GM12878 (cell line): ENCODE results near the gene RADIL. TPM values are rescaled to one million over a fixed set of nuclear protein-coding genes. Genes with fewer than 3 reads are reported as not detected.

ENCODE experiments used
- ATAC-seq: fragments of 200-7000 bp; cut with Tn5 transposase; 3 replicates; pipeline ENCODE4 v1.9.1; 2020; ENCODE audit warnings: mild to moderate bottlenecking, moderate library complexity
- BruUV-seq: library from RNA; stranded (reverse); fragments of 400-500 nt; replicated peaks from 2 replicates; lab custom pipeline; 2021; lab: Mats Ljungman, UMichigan
- CTCF ChIA-PET: fragments of 300-600 bp; sonication (Branson Sonifier 250); formaldehyde crosslinking; extraction: SDS; loops from one replicate; lab custom pipeline; 2021; ENCODE audit warnings: inconsistent platforms; lab: Yijun Ruan, JAX
- POLR2A ChIA-PET: fragments of 350-600 bp; formaldehyde crosslinking; extraction: SDS; loops from one replicate; lab custom pipeline; 2021; ENCODE audit warnings: inconsistent platforms; lab: Charles Lee
- RAD21 ChIA-PET: fragments of 300-600 bp; sonication (Branson Sonifier 250); formaldehyde crosslinking; loops from one replicate; lab custom pipeline; 2023; ENCODE audit warnings: antibody characterized with exemption; ENCODE audit not compliant: unreplicated experiment; lab: Charles Lee
- SMC1A ChIA-PET: fragments of 300-600 bp; sonication (Branson Sonifier 250); formaldehyde crosslinking; loops from one replicate; lab custom pipeline; 2023; ENCODE audit not compliant: unreplicated experiment, uncharacterized antibody; lab: Charles Lee
- DNase-seq: peaks from one replicate; pipeline ENCODE4 v3.0.0-alpha.2; 2011; ENCODE audit warnings: low read depth, low spot score
- FAIRE-seq: peaks from 3 replicates; lab custom pipeline; 2011; peaks lifted over from hg19 to GRCh38; lab: Jason Lieb, UNC
- H2AFZ ChIP-seq: 2 replicates; pipeline ENCODE4 v1.6.0; 2011; ENCODE audit warnings: low read depth, low read length, control low read depth; ENCODE audit not compliant: control insufficient read depth
- H3K27ac ChIP-seq: 2 replicates; pipeline ENCODE4 v1.5.1; 2011; ENCODE audit warnings: control low read depth; ENCODE audit not compliant: control insufficient read depth, insufficient read depth
- H3K27me3 ChIP-seq, 2 experiments: replicated peaks in 1 of 2; 2 replicates each; pipeline versions ENCODE4 v1.6.0 to v1.6.1; 2011; ENCODE audit warnings: low read length in 1 of 2; ENCODE audit not compliant: control insufficient read depth in 2 of 2, insufficient read depth in 2 of 2
- H3K36me3 ChIP-seq, 2 experiments: 2 replicates each; pipeline ENCODE4 v1.5.1; 2011; ENCODE audit warnings: low read length in 1 of 2; ENCODE audit not compliant: control insufficient read depth in 2 of 2, insufficient read depth in 2 of 2
- H3K4me1 ChIP-seq: 2 replicates; pipeline ENCODE4 v1.6.1; 2011; ENCODE audit warnings: mild to moderate bottlenecking, low read length, moderate library complexity, mixed read lengths; ENCODE audit not compliant: control insufficient read depth, insufficient read depth
- H3K4me2 ChIP-seq: 2 replicates; pipeline ENCODE4 v1.6.0; 2011; ENCODE audit warnings: control low read depth; ENCODE audit not compliant: control insufficient read depth, insufficient read depth
- H3K4me3 ChIP-seq: fragments of 200-600 bp; sonication (generic); 2 replicates; pipeline ENCODE4 v1.5.1; 2016
- H3K79me2 ChIP-seq: 2 replicates; pipeline ENCODE4 v1.6.0; 2011; ENCODE audit warnings: low read length; ENCODE audit not compliant: control insufficient read depth, insufficient read depth
- H3K9ac ChIP-seq: 2 replicates; pipeline ENCODE4 v1.8.0; 2011; ENCODE audit warnings: low read length, control low read depth, mixed read lengths; ENCODE audit not compliant: control insufficient read depth, insufficient read depth
- H3K9me3 ChIP-seq: replicated peaks from 3 replicates; pipeline ENCODE4 v1.5.1; 2011; ENCODE audit warnings: mild to moderate bottlenecking, low read length; ENCODE audit not compliant: control insufficient read depth, insufficient read depth
- H4K20me1 ChIP-seq: 2 replicates; pipeline ENCODE4 v1.6.0; 2011; ENCODE audit not compliant: control insufficient read depth, insufficient read depth
- CHD1 ChIP-seq: IDR thresholded peaks from 2 replicates; pipeline ENCODE4 v1.6.1; 2012; ENCODE audit warnings: low read depth, low read length, improper control_type of control experiment
- MTA2 ChIP-seq: fragments of 450-650 bp; IDR thresholded peaks from 2 replicates; pipeline ENCODE4 v1.6.1; 2016; ENCODE audit warnings: low read depth, mild to moderate bottlenecking, moderate library complexity
- PAX5 ChIP-seq: IDR thresholded peaks from 2 replicates; pipeline ENCODE4 v1.6.1; 2011; ENCODE audit warnings: low read depth, low read length, borderline replicate concordance
- PRDM15 ChIP-seq: fragments of 450-650 bp; formaldehyde crosslinking; IDR thresholded peaks from 2 replicates; pipeline ENCODE4 v1.4.0; 2020; ENCODE audit warnings: mild to moderate bottlenecking, moderate library complexity
- SIN3A ChIP-seq: IDR thresholded peaks from 2 replicates; pipeline ENCODE4 v1.6.1; 2012; ENCODE audit warnings: low read depth, low read length, improper control_type of control experiment
- STAT1 ChIP-seq: fragments of 450-650 bp; conservative IDR thresholded peaks from 2 replicates; pipeline ENCODE4 v1.6.1; 2014; ENCODE audit warnings: antibody characterized with exemption, mild to moderate bottlenecking
- WGBS: methylation state at CpG from one replicate; pipeline ENCODE4 v1.1.6; 2016; ENCODE audit warnings: low lambda C conversion rate; ENCODE audit not compliant: insufficient replicate concordance, insufficient coverage; ENCODE audit errors: missing lambda C conversion rate; 5-methylcytosine and 5-hydroxymethylcytosine counted together
- in situ Hi-C: fragments of 300-500 bp; cut with MboI; formaldehyde crosslinking; loops from 9 replicates; pipeline ENCODE4 v1.14.3; 2018; ENCODE audit warnings: mixed read lengths
- intact Hi-C: fragments of 100-400 bp; cut with micrococcal nuclease; formaldehyde crosslinking; loops from one replicate; pipeline ENCODE4 v1.14.2; 2022; ENCODE audit not compliant: unreplicated experiment
- polyA plus RNA-seq, 11 experiments: library from polyadenylated mRNA; depleted of rRNA in 4 of 11; unstranded in 6 of 11; stranded (reverse) in 5 of 11; fragments of >200 nt; fragmentation: Nextera tagmentation in 4 of 11; fragmentation: Illumina TruSeq in 1 of 11; extraction: Ambion mirVana in 4 of 11; extraction: Trizol in 1 of 11; gene quantifications; 1 replicate in 1 of 11; 2 replicates in 10 of 11; pipeline versions ENCODE4 v1.2.1 to v1.2.3, GENCODE V29; 2011 to 2016; ENCODE audit warnings: inconsistent platforms in 2 of 11, missing spikeins in 2 of 11, low read depth in 1 of 11
- total RNA-seq, 4 experiments: library from RNA; depleted of rRNA in 3 of 4; stranded (reverse); fragments of >200 nt in 3 of 4; fragmentation: Illumina TruSeq in 1 of 4; extraction: Trizol in 1 of 4; gene quantifications; 2 replicates each; pipeline versions ENCODE4 v1.2.1 to v1.2.3, GENCODE V29; 2013 to 2021

RADIL gene
- total and polyA plus RNA-seq, 10 of the 15 experiments (the other 5 are each of a cell fraction or from before 2014, with no cell fraction given), result 0.05 to 0.06 TPM; not detected in 8

- Histone ChIP-seq H2AFZ (no peak overlapping the region), H3K36me3 (no peaks in the 10 kb centered on the region), H3K4me3 (no peak overlapping the region), H3K9me3 (no peaks in the 10 kb centered on the region), H3K27me3 (no peaks in the 10 kb centered on the region; a peak in 1 of 4 replicates), H3K4me1 (no peaks in the 10 kb centered on the region), H4K20me1 (no peaks in the 10 kb centered on the region), H3K9ac (no peak overlapping the region), H3K4me2 (no peak overlapping the region), H3K27ac (no peak overlapping the region), H3K79me2 (no peaks in the 10 kb centered on the region)
- no peak for DNase-seq
- 65% methylated on average over 30 of the region's 30 CpGs for WGBS
- ATAC-seq, result no peak
- FAIRE-seq, result no peak
- no peak for TF ChIP-seq STAT1
- TF ChIP-seq SIN3A, result no peak
- no peak for TF ChIP-seq MTA2
- TF ChIP-seq CHD1, result no peak
- TF ChIP-seq PRDM15 (CRISPR knock-in tag), result no peak
- TF ChIP-seq PAX5, result no peak
- ChIA-PET CTCF (no interaction called here), SMC1A (no interaction called here), POLR2A (no interaction called here), RAD21 (no interaction called here)
- no TSS peak for BruUV-seq
- in situ Hi-C loops, result no loop called here
- intact Hi-C loops, result no loop called here
Measured at GRCh38 chr7:4837803-4838625, 45.5 kb downstream of the RADIL start.
